ENCODE results near the gene SEC14L1.

Gene SEC14L1

DNA sequence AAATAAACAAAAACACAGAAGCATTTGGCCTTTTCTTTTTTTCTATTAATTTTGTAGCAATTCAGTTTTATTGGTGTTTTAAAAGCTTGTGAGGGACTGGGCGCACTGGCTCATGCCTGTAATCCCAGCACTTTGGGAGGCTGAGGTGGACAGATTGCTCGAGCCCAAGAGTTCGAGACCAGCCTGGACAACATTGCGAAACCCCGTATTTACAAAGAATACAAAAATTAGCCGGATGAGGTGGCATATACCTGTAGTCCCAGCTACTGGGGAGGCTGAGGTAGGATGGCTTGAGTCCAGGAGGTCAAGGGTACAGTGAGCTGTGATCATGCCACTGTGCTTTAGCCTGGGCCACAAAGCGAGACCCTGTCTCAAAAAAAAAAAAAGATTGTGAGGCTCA, 53.4 kb downstream of the SEC14L1 start:
- ATAC-seq, result no peak

- no peak for ATAC-seq
These were observed 55.5 kb downstream of the SEC14L1 start for GRCh38 chr17:77196251-77196650.

DNA sequence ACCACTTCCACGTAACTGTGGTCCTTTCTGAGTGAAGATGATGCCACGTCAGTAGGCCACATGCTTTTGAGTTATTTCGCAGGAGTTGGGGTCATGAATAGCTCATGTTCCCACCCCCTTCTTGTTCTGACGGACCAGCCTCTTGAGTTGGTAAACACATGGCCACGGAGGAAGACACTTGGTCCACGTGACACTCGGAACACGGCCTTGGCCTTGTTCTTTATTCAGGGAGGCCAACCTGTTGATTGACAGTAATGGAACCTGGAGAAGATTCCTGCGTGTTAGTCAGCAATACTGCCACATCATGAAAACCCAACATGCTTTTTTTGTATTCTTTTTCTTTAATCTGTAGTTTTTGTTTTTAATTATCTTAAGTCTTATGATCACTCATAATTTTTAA, 56.3 kb downstream of the SEC14L1 start:
- ATAC-seq, result no peak

DNA sequence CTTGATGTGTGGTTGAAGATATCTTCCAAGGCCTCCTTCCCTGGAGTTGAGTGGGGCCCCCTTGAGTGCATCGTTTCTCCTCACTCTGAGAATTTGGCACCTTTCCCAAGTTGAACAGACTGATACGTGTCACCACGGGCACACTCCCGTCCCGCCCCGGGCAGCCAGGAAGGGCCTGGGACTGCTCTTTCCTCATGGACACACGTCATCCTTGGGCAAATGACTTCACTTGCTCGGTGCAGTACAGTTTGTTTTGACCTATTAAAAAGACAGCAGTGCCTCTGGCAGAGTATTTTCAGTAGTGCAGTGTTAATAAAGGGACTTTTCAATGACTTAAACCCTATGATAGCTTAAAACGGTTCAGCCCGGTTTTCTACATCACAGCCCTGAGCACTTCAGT, 59.9 kb downstream of the SEC14L1 start:
- no peak for ATAC-seq

GRCh38 chr17:77203436-77203835, 62.7 kb downstream of the SEC14L1 start:
- no peak for ATAC-seq

DNA sequence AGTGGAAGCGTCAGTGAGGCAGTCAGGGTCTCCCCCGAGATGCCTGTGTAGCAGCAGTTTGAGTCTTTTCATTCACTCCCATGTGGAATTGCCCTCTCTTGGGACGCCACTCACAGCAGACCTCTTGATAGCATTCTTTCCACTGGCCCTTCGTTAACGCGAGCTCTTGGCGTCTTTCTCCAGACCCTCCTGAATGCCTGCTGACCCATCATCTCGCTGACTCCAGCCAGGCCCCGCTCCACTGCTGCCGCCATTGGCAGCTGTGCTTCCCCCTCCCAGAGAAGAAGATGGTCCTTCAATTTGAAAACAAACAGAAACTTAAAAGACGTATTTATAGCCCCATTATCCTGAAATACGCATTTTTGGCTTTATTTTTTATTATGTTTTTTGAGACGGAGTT, 63.1 kb downstream of the SEC14L1 start:
- no peak for ATAC-seq

- no peak for ATAC-seq
These were observed 63.8 kb downstream of the SEC14L1 start for GRCh38 chr17:77204536-77204935.

GRCh38 chr17:77205396-77206125, 64.8 kb downstream of the SEC14L1 start:
- ATAC-seq, result no peak

DNA sequence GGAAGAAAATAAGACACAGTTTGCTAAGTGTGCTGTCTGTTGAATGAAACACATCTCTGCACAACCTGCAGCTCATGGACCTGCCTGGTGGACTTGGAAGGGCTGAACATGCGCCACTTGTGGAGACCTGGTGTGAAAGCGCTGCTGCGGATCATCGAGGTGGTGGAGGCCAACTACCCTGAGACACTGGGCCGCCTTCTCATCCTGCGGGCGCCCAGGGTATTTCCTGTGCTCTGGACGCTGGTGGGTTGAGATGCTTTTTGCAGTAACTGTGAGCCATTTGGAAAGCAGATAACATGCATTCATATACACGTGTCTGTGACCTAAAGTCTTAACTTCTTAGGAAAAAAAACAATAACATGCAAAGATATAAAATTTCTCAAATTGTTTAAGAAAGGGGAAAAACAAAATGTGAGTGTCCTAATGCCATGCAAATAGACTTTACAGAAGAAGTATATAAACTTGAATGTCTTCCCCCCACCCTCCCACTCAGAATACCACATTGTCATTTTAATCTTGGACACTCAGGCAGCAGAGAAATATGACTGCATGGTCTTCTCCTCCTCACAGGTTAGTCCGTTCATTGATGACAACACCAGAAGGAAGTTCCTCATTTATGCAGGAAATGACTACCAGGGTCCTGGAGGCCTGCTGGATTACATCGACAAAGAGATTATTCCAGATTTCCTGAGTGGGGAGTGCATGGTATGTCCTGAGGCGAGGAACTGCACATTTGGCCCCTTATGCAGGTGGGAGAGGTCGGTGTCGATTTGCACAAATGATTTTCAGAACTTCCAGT, 65.6 kb downstream of the SEC14L1 start:
- no peak for ATAC-seq

DNA sequence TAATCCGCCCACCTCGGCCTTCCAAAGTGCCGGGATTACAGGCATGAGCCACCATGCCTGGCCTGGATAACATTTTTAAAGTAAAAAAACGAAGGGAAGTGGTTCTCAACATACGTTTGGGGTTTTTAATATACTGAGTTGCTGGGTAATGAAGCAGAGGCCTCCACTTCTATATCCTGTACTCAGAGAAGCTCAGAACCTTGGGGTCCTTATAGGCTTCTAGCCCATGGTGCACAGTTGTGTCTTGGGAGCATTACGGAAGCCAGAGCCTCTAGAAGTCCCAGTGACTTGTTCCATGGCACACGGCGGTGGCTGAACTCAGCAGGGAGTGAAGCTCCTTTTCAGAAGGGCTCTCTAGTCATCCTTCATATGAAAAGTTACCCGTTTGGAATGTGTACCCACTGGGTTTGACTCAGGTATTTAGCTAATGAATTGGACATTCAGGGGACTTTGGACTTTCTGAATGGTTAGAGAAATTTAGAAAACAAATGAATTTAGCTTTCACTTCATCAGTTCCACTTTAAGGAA, 67.0 kb downstream of the SEC14L1 start:
- ATAC-seq, result no peak

GRCh38 chr17:77208217-77208808, 67.5 kb downstream of the SEC14L1 start:
- no peak for ATAC-seq

DNA sequence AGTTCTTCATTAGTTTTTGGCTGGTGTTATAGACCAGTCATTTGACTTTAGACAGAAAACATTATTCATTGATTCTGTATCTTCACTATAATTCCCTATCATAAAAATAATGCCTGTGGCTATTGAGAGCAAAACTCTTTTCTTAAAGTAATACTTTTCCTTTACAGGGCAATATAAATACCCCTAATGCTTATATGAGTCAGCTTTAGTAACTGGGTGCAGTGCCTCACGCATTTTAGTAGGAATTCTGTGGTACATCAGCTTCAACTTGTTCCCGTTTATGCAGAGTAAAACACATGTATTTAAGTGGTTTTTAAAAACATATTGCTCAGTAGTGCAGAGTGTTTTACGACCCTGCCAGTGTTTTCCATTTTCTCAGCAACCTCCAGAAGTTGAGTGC, 68.1 kb downstream of the SEC14L1 start:
- ATAC-seq, result no peak

GRCh38 chr17:77209330-77209748, 68.6 kb downstream of the SEC14L1 start:
- no peak for ATAC-seq

GRCh38 chr17:77210331-77210730, 69.6 kb downstream of the SEC14L1 start:
- ATAC-seq, result no peak

GRCh38 chr17:77210946-77211541, 70.3 kb downstream of the SEC14L1 start:
- no peak for ATAC-seq

DNA sequence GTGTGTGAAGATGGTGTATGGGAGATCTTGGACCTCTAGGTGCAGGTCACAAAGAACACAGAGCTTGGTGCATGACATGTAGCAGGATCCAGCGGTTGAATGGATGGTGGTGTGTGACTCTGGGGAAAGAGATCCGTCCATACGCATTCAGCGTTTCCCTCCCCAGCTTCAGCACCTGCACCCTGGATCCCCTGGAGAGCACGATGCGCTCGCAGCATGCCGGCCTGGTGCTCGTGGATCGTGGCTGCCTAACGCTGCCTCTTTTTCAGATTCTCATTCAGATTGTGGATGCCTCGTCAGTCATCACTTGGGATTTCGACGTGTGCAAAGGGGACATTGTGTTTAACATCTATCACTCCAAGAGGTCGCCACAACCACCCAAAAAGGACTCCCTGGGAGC, 70.9 kb downstream of the SEC14L1 start:
- no peak for ATAC-seq

GRCh38 chr17:77212081-77212832, 71.5 kb downstream of the SEC14L1 start:
- no peak for ATAC-seq

DNA sequence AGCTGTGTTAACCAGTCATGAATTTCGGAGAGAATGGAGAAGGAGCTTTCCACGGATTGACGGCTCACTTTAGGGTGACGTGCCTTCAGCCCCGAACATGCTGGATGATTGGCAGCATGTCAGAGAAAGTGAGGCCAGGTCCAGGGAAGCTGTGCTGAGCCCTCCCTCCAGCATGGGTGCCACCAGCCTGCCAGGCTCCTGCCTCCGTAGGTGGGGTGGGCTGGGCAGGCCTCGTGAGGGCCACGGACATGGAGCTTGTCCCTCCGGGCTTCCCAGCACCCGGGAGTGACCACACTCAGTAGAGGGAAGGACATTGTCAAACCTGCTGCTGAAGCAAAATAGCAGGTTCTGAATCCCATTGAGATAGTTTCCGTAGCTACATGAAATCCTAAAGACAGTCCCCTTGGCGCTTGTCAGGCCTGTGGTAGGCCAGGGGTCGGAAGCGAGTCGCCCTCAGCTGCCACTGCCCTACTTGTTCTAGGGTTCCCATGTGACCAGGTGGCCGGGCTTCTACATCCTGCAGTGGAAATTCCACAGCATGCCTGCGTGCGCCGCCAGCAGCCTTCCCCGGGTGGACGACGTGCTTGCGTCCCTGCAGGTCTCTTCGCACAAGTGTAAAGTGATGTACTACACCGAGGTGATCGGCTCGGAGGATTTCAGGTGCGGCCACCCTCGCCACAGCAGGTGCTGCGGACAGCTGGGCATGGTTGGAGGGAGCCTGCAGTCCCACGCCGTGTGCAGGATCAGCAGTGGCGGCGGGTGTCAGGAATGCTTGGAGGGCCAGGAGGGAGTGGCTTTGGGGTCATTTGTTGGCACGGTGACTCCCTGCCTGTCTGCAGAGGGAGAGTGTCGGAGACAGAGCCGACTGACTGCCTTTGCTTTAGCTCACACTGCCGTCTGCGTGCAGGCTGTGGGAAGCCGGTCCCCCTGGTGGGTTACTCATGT, 72.3 kb downstream of the SEC14L1 start:
- ATAC-seq, result no peak

DNA sequence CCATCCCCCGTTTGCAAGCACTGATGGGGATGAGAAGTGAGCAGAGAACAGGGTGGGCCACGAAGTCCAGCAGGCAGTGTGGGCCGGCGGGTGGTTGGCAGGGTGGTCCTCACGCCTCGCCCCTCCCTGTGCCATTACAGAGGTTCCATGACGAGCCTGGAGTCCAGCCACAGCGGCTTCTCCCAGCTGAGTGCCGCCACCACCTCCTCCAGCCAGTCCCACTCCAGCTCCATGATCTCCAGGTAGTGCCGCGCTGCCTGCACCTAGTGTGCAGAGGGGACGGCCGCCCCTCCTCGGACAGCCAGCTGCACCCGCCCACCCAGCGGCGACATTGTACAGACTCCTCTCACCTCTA, 73.0 kb downstream of the SEC14L1 start:
- no peak for ATAC-seq

DNA sequence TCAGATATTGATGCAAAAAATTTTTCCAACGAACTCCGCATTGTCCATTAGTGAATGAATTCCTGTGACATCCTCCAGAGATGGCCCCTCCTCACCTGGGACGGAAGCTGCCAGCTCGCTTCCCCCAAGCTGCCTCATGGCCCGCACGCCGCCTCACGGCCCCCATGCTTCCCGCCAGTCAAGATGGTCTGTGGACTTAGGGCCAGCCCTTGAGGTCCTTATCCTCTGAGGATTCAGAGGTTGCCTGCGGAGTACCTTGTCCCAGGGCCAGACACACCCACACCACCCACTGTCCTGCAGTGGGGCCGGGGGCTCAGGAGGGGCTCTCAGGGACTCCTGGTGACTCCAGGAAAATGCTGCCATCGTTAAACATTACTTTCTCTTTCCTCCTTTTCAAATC, 73.6 kb downstream of the SEC14L1 start:
- no peak for ATAC-seq

DNA sequence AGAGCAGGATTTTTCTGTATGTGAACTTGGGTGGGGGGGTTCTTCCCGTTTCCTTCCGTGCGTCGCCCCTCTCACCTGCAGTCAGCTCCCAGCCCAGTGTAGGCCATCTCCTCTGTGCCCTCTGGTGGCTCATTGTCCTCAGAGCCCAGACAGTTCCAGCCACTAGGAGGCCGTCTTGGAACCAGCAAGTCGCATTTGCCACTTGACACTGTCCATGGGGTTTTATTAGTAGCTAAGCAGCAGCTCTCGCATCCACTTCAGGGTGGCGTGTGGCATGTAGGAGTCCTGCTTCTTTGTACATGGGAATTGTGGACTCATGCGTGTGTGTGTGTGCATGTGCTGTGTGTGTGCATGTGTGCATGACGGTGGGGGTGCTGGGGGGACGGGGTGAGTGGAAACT, 74.0 kb downstream of the SEC14L1 start:
- ATAC-seq, result no peak
